PC-3 (cell line): ENCODE data around the gene PADI2. TPM values are rescaled to one million over a fixed set of nuclear protein-coding genes. Genes with fewer than 3 reads are reported as not detected.
A peak's percentile ranks its signal among the peaks of the same experiment; 100 is the strongest.

Experiments used
- ATAC-seq: fragments of 200-7000 bp; cut with Tn5 transposase; 2 replicates; pipeline ENCODE4 v1.9.1; 2020; ENCODE audit warnings: mild to moderate bottlenecking, moderate library complexity
- BruUV-seq: library from RNA; stranded (reverse); fragments of 400-500 nt; replicated peaks from 2 replicates; lab custom pipeline; 2021; lab: Mats Ljungman, UMichigan
- CTCF ChIA-PET: fragments of 300-600 bp; sonication (Branson Sonifier 250); formaldehyde crosslinking; loops from one replicate; lab custom pipeline; 2022; ENCODE audit warnings: antibody characterized with exemption; lab: Charles Lee
- POLR2A ChIA-PET: fragments of 300-600 bp; sonication (Branson Sonifier 250); formaldehyde crosslinking; loops from one replicate; lab custom pipeline; 2022; ENCODE audit warnings: antibody characterized with exemption; ENCODE audit not compliant: unreplicated experiment; lab: Charles Lee
- DNase-seq: peaks from one replicate; pipeline ENCODE4 v3.0.0-alpha.2; 2015
- H2AFZ ChIP-seq: fragments of 300-600 bp; sonication (generic); 2 replicates; pipeline ENCODE4 v1.6.0; 2016; ENCODE audit warnings: antibody characterized with exemption, low read length
- H3F3A ChIP-seq: fragments of 300-600 bp; sonication (generic); one replicate; pipeline ENCODE4 v1.6.0; 2017; ENCODE audit warnings: antibody characterized with exemption, low read length, control low read depth, mild to moderate bottlenecking; ENCODE audit not compliant: unreplicated experiment
- H3K27ac ChIP-seq: fragments of 300-600 bp; sonication (generic); 2 replicates; pipeline ENCODE4 v1.5.1; 2016; ENCODE audit warnings: mild to moderate bottlenecking, low read length
- H3K27me3 ChIP-seq: fragments of 300-600 bp; sonication (generic); 2 replicates; pipeline ENCODE4 v1.6.1; 2016; ENCODE audit warnings: low read length, mixed read lengths
- H3K36me3 ChIP-seq: fragments of 300-600 bp; sonication (generic); 2 replicates; pipeline ENCODE4 v1.6.1; 2016; ENCODE audit warnings: low read depth, mixed run types, low read length, mixed read lengths
- H3K4me1 ChIP-seq: fragments of 300-600 bp; sonication (generic); 2 replicates; pipeline ENCODE4 v1.5.1; 2016; ENCODE audit warnings: low read length; ENCODE audit not compliant: insufficient read depth
- H3K4me2 ChIP-seq: fragments of 300-600 bp; sonication (generic); 2 replicates; pipeline ENCODE4 v1.6.0; 2016; ENCODE audit warnings: low read length
- H3K4me3 ChIP-seq: fragments of 300-600 bp; sonication (generic); 2 replicates; pipeline ENCODE4 v1.5.1; 2016; ENCODE audit warnings: mild to moderate bottlenecking, low read length, mixed read lengths
- H3K79me2 ChIP-seq: fragments of 300-600 bp; sonication (generic); 2 replicates; pipeline ENCODE4 v1.6.1; 2017; ENCODE audit warnings: low read length, mixed read lengths
- H3K9ac ChIP-seq: fragments of 300-600 bp; sonication (generic); 2 replicates; pipeline ENCODE4 v1.6.0; 2016; ENCODE audit warnings: mild to moderate bottlenecking, low read length
- H3K9me2 ChIP-seq: fragments of 300-600 bp; sonication (generic); replicated peaks from 2 replicates; pipeline ENCODE4 v1.6.1; 2016; ENCODE audit warnings: mixed run types, low read length, mixed read lengths
- H3K9me3 ChIP-seq: fragments of 300-600 bp; sonication (generic); 2 replicates; pipeline ENCODE4 v1.6.1; 2016; ENCODE audit warnings: low read length, mixed read lengths
- H4K20me1 ChIP-seq: fragments of 300-600 bp; sonication (generic); 2 replicates; pipeline ENCODE4 v1.6.1; 2016; ENCODE audit warnings: low read length, mixed read lengths
- EZH2 ChIP-seq: fragments of 300-600 bp; sonication (generic); IDR thresholded peaks from one replicate; pipeline ENCODE4 v1.6.1; 2017; ENCODE audit warnings: antibody characterized with exemption, mild to moderate bottlenecking, low read length; ENCODE audit not compliant: unreplicated experiment
- EZH2phosphoT487 ChIP-seq: fragments of 300-600 bp; sonication (generic); IDR thresholded peaks from 2 replicates; pipeline ENCODE4 v1.6.1; 2018; ENCODE audit warnings: mild to moderate bottlenecking, antibody characterized with exemption, low read length, borderline replicate concordance
- intact Hi-C: fragments of 100-400 bp; cut with micrococcal nuclease; formaldehyde crosslinking; loops from 2 replicates; pipeline ENCODE4 v1.9.0; 2023
- total RNA-seq: library from RNA; depleted of rRNA; stranded (reverse); fragments of >200 nt; gene quantifications from 2 replicates; pipeline ENCODE4 v1.2.3, GENCODE V29; 2014
- TF ChIP-seq, protein P1 (sequence below): fragments of 300-600 bp; sonication (generic); conservative IDR thresholded peaks from 2 replicates; pipeline ENCODE4 v1.5.1; 2017; ENCODE audit warnings: antibody characterized with exemption, low read depth, mild to moderate bottlenecking, low read length

Gene PADI2
- total RNA-seq, 1 experiment from 2014 or later = 2.4 TPM

DNA sequence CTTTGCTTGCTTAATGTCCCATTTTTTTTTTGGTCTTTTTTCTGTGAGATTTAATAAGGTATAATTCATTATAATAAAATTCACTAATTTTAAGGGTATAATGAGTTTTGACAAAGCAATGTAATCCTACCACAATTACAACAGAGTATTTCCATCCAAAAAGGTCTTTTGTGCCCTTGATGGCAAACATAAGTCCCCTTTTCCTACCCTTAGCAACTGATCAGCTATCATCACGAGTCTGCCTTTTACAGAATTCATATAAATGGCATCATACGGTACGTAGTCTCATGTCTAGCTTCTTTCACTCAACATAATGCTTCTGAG, 73.0 kb downstream of the PADI2 start:
- TF ChIP-seq EZH2 (no peak), EZH2phosphoT487 (no peak)
- TF ChIP-seq, protein P1, sequence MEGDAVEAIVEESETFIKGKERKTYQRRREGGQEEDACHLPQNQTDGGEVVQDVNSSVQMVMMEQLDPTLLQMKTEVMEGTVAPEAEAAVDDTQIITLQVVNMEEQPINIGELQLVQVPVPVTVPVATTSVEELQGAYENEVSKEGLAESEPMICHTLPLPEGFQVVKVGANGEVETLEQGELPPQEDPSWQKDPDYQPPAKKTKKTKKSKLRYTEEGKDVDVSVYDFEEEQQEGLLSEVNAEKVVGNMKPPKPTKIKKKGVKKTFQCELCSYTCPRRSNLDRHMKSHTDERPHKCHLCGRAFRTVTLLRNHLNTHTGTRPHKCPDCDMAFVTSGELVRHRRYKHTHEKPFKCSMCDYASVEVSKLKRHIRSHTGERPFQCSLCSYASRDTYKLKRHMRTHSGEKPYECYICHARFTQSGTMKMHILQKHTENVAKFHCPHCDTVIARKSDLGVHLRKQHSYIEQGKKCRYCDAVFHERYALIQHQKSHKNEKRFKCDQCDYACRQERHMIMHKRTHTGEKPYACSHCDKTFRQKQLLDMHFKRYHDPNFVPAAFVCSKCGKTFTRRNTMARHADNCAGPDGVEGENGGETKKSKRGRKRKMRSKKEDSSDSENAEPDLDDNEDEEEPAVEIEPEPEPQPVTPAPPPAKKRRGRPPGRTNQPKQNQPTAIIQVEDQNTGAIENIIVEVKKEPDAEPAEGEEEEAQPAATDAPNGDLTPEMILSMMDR = no peak
- H2AFZ ChIP-seq = no peak overlapping the region
- 0 out of 2 replicates have a peak, but pooled peaks cover 3% of the 10 kb centered on the region for H4K20me1 ChIP-seq
- no peaks in the 10 kb centered on the region for H3K9me2 ChIP-seq
- H3K4me2 ChIP-seq = no peak overlapping the region
- H3K27me3 ChIP-seq = no peaks in the 10 kb centered on the region
- no peak for ATAC-seq
- H3K9me3 ChIP-seq = no peaks in the 10 kb centered on the region
- H3K4me1 ChIP-seq = no peaks in the 10 kb centered on the region
- H3F3A ChIP-seq = no peaks in the 10 kb centered on the region
- no peak overlapping the region for H3K27ac ChIP-seq
- no TSS peak for BruUV-seq
- H3K4me3 ChIP-seq = no peak overlapping the region
- no peak overlapping the region for H3K9ac ChIP-seq
- CTCF ChIA-PET = interaction anchor here (0.6 to 0.7 kb wide), 2 partner anchors 62 to 82 kb away, joined by 9 read pairs; no protein-coding TSS in a partner anchor
- POLR2A ChIA-PET = no interaction called here
- H3K79me2 ChIP-seq = peaks cover 60% of the 10 kb centered on the region
- peaks cover 47% of the 10 kb centered on the region for H3K36me3 ChIP-seq
- no peak for DNase-seq
- intact Hi-C loops = loop anchor here (1.0 kb wide), 1 partner anchor 95 kb away; no protein-coding TSS in a partner anchor

DNA sequence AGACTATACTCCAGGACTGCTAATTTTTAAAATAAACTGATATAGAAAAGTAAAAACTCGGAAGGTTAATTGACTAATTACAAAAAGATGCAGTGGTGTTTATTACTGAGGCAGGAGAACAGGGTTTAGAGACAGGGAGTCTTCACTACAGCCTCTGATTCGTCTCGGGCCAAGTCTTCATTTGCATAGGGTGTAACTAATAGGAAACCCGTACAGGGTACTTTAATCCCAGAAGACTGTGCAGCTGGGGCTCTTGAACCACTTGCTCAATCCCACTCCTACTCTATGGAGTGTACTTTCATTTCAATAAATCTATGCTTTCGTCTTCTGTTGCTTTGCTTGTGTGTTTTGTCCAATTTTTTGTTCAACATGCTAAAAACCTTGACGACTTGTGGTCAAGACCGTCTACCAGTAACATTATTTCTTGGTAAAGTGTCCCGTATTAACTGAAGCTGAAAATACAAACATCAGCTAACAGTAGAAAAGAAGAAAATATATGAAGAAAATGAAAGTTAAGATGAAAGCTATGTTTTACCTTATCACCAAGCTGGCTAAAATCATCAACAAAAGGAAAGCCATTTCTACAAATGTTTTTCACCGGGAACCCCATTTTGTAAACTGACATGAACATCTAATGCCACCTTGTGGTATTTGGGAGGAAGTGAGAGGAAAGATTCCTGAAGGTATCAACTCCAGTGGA, 73.5 kb downstream of the PADI2 start:
- H3K79me2 ChIP-seq = peaks cover 55% of the 10 kb centered on the region
- no peaks in the 10 kb centered on the region for H3K4me1 ChIP-seq
- no peak for TF ChIP-seq EZH2phosphoT487
- TF ChIP-seq, protein P1 = peak; percentile 81
- no peak for TF ChIP-seq EZH2
- H2AFZ ChIP-seq = no peak overlapping the region
- H4K20me1 ChIP-seq = no peaks in the 10 kb centered on the region
- no peaks in the 10 kb centered on the region for H3K9me2 ChIP-seq
- H3K27ac ChIP-seq = no peak overlapping the region
- no peak overlapping the region for H3K9ac ChIP-seq
- no peak overlapping the region for H3K4me3 ChIP-seq
- ATAC-seq (no peak), DNase-seq (peak; percentile 69)
- H3K36me3 ChIP-seq = peaks cover 42% of the 10 kb centered on the region
- no peaks in the 10 kb centered on the region for H3F3A ChIP-seq
- CTCF ChIA-PET = interaction anchor here (0.6 to 0.7 kb wide), 2 partner anchors 81 to 85 kb away, joined by 3 to 9 read pairs; no protein-coding TSS in a partner anchor
- intact Hi-C loops = loop anchor here (1.0 kb wide), 1 partner anchor 94 kb away; no protein-coding TSS in a partner anchor
- BruUV-seq = no TSS peak
- H3K4me2 ChIP-seq = no peak overlapping the region
- H3K9me3 ChIP-seq = no peaks in the 10 kb centered on the region
- POLR2A ChIA-PET = no interaction called here
- H3K27me3 ChIP-seq = no peaks in the 10 kb centered on the region

DNA sequence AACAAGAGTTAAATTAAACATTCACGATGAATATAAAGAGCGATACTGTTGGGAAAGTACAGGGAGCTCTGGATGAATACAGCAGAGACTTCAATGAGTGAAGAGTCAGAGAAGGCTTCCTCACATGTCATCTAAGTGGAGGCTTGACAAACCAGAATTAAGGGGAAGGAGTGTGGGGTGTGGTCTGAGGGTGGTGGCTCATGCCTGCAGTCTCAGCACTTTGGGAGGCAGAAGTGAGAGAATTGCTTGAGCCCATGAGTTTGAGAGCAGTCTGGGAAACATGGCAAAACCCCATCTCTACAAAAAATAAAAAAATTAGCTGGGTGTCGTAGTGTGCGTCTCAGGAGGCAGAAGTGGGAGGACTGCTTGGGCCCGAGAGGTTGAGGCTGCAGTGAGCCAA, 74.1 kb downstream of the PADI2 start:
- intact Hi-C loops = no loop called here

More for the DNA sequence above, 74.1 kb downstream of the PADI2 start:
- no peak overlapping the region for H3K9ac ChIP-seq
- peaks cover 53% of the 10 kb centered on the region for H3K79me2 ChIP-seq
- TF ChIP-seq EZH2 (no peak), EZH2phosphoT487 (no peak)
- TF ChIP-seq, protein P1 = no peak
- no peak overlapping the region for H3K4me3 ChIP-seq
- no TSS peak for BruUV-seq
- no peak overlapping the region for H3K4me2 ChIP-seq
- H2AFZ ChIP-seq = no peak overlapping the region
- H3K4me1 ChIP-seq = no peaks in the 10 kb centered on the region
- no peak overlapping the region for H3K27ac ChIP-seq
- DNase-seq (no peak), ATAC-seq (no peak)
- peaks cover 42% of the 10 kb centered on the region for H3K36me3 ChIP-seq
- no peaks in the 10 kb centered on the region for H3K27me3 ChIP-seq
- ChIA-PET CTCF (no interaction called here), POLR2A (no interaction called here)
- H4K20me1 ChIP-seq = no peaks in the 10 kb centered on the region
- no peaks in the 10 kb centered on the region for H3F3A ChIP-seq
- H3K9me2 ChIP-seq = no peaks in the 10 kb centered on the region
- no peaks in the 10 kb centered on the region for H3K9me3 ChIP-seq
